HG03159 (cell line): ENCODE results near the gene TACC2.
"Not testable (repeated sequence)": the region's sequence is repeated elsewhere in the genome, so short reads cannot be mapped to it uniquely, and the experiment has no call there.

Experiments
- ATAC-seq: cut with Tn5 transposase; IDR thresholded peaks from one replicate; pipeline ENCODE4 v1.9.1; 2021; ENCODE audit warnings: mild to moderate bottlenecking, moderate library complexity; ENCODE audit not compliant: unreplicated experiment

Gene TACC2

GRCh38 chr10:122086416-122087240, 97.7 kb downstream of the TACC2 start:
- no peak for ATAC-seq

DNA sequence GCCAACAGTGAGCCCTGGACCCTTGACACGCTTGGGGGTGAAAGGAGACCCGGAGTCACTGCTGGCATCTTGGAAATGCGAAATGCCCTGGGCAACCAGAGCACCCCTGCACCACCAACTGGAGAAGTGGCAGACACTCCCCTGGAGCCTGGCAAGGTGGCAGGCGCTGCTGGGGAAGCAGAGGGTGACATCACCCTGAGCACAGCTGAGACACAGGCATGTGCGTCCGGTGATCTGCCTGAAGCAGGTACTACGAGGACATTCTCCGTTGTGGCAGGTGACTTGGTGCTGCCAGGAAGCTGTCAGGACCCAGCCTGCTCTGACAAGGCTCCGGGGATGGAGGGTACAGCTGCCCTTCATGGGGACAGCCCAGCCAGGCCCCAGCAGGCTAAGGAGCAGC, 98.5 kb downstream of the TACC2 start:
- no peak for ATAC-seq

GRCh38 chr10:122089311-122090017, 100.5 kb downstream of the TACC2 start:
- no peak for ATAC-seq

- no peak for ATAC-seq
These were observed 102.8 kb downstream of the TACC2 start for GRCh38 chr10:122091722-122092121.

DNA sequence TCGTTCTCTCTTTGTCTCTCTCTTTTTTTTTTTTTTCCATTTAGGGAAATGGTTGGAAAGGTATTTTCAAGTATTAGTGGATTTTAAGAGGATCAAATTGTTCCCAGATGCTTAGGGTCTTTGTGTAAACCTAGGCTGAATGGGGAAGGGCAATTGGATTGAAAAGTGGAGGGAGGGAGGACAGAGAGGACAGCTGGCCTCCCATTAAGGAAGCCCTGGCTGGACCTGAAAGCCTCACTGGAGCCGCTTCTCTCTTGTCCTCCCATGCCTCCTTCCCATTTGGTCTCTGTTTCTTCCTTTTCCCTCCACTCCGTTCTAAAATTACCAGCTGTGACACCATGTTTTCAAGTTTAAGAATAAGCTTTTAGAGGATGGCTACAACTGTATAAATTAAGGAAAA, 104.1 kb downstream of the TACC2 start:
- no peak for ATAC-seq

GRCh38 chr10:122096181-122096580, 107.2 kb downstream of the TACC2 start:
- not testable (repeated sequence) for ATAC-seq

- ATAC-seq = no peak
These were observed 107.7 kb downstream of the TACC2 start for GRCh38 chr10:122096705-122097104.

- ATAC-seq = no peak
These were observed 109.0 kb downstream of the TACC2 start for GRCh38 chr10:122097935-122098334.

GRCh38 chr10:122098924-122099323, 110.0 kb downstream of the TACC2 start:
- ATAC-seq = no peak

DNA sequence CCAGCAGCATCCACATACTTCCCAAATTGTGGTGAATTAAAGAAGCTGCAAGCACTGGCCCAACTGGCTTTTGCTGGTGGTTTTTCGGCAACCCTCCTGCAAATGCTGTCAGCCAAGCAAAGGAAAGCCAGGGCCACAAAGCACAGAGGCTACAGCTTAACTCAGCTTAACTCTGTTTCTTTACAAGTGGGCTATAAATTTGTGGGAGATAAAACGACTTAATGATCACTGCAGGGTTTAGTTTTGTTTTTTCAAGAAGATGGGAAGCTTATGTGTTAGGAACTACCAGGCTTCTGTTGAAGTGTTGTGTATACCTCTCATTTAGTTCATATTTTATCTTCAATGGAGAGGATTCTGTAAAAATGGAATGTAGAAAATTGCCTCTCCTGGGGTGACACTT, 110.6 kb downstream of the TACC2 start:
- no peak for ATAC-seq

DNA sequence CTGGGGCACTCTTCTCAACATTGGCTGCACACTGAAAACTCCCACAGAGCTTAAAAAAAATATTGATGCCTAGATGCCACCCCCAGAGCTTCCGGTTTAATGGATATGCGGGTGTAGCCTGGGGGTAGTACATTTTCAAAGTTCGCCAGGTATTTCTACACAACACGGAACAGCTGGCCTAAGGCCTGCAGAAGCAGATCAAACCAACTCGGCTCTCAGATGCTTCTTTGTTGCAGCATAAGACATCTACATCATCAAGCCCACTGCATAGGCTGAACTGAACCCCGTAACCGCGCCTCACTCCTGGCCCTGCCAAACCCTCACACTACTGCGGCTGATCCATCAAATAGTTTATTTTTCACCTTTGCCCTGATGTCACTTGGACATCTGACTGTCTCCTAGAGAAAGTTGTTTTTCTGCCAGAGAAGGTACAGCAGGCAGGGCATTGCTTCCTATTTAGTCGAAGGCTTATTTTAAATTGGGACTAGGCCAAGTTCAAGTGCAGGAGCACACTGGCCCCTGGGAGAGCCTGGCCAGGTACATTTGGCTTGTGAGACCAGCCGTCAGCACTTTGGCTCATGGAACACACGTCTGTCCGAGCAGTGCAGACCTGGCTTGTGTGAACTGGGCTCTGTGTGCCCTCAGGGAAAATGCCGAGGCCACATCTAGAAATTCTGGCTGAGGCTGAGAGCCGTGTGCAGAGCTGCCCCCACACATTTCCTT, 113.3 kb downstream of the TACC2 start:
- ATAC-seq = no peak

DNA sequence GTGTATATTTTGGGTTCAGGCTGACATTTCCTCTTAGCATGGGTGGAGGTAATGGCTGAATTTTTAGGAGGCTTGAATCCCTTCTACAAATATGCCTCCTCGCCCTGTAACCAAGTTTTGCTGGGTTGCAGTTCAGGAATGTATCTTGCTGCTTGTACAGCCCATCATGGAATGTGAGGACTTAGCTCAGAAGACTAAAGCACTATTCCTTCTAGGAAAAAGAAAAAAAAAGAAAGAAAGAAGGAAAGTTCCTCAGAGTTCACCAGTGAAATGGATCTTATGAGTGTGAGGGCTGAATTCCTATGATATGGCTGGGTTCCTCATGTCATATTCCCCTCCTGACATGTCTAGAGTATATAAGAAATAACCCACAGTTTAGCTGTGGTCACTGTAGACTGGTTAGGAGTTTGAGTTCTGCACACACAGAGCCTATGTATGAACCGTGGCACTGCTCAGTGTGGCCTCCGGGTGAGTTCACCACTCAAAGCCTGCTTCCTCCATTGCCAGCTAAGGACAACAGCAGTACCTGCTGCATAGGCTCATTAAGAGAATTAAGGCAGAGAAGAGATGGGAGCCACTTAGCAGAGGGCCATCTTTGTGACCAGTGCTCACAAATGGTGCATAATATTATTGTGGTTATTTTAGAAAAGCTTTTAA, 114.0 kb downstream of the TACC2 start:
- no peak for ATAC-seq

- ATAC-seq = no peak
These were observed 114.6 kb downstream of the TACC2 start for GRCh38 chr10:122103592-122103991.

DNA sequence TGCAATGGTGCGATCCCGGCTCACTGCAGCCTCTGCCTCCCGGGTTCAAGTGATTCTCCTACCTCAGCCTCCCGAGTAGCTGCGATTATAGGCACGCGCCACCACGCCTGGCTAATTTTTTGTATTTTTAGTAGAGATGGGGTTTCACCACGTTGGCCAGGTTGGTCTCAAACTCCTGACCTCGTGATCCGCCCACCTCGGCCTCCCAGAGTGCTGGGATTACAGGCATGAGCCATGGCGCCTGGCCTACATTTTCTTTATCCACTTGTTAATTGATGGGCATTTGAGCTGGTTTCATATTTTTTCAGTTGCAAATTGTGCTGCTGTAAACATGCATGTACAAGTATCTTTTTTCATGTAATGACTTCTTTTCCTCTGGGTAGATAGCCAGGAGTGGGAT, 119.8 kb downstream of the TACC2 start:
- not testable (repeated sequence) for ATAC-seq

DNA sequence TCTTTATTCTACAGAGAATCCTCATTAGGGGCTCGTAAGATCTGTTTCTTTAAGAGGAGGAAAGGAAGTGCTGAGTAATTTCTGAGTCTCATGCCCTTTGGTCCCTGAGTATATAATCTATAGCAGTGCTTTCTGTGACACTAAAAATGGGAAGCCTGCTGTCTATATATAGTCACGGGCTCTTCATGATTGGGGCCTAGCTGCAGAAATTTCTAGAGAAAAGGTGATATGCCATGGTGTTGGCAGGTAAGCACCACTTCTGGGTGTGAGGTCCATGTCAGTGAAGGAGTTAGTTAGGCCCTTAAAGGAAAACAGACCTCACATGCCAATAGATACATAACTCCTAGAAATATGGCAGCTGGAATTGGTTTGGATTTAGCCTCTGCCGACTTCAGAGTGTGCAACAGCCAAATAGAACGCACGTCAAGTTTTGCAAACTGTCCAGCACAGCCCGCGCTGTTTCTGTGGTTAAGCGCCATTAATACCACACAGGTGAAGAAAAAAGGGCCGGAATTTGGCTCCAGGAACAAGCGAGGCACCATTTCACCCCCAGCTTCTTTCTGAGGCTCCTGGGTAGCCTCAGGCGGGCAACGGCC, 123.2 kb downstream of the TACC2 start:
- no peak for ATAC-seq

GRCh38 chr10:122112625-122113160, 123.7 kb downstream of the TACC2 start:
- ATAC-seq = peak; percentile 27

DNA sequence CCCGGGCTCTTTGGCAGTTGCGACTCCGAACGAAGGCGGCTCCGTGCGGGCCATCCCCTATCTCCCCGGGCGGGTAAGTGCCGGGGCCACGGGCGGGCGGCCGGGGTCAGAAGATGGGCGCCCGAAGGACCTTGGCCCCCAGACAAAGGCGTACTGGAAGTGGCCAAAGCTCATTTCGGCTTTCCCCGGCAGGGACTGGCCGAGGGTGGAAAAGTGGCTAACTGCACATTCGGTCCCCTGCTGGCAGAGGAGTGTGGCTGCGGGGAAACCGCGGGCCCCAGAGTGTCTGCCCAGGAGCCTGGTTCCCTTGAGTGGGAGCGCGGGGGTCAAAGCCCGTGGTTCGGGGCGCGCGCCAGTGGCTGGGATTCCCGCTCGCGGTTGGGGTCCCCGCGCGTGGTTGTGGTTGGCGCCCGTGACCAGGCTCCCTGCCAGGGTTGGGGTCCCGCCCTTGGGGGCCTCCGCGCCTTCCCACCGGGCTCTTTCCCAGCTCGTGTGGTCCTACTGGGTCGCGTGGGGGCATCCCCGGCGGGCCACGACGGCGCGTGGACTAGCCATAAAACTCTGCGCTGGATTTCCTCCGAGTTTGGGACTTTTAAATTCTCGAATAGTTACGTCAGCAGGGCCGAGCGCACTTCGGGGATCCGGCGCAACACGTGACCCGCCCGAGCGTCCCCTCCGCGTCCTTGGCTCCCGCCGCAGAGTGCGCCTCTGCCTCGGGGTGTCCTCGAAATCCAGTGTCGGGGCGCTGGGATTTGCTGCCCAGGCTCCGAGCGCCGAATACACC, 124.4 kb downstream of the TACC2 start:
- ATAC-seq = peak; percentile 57

DNA sequence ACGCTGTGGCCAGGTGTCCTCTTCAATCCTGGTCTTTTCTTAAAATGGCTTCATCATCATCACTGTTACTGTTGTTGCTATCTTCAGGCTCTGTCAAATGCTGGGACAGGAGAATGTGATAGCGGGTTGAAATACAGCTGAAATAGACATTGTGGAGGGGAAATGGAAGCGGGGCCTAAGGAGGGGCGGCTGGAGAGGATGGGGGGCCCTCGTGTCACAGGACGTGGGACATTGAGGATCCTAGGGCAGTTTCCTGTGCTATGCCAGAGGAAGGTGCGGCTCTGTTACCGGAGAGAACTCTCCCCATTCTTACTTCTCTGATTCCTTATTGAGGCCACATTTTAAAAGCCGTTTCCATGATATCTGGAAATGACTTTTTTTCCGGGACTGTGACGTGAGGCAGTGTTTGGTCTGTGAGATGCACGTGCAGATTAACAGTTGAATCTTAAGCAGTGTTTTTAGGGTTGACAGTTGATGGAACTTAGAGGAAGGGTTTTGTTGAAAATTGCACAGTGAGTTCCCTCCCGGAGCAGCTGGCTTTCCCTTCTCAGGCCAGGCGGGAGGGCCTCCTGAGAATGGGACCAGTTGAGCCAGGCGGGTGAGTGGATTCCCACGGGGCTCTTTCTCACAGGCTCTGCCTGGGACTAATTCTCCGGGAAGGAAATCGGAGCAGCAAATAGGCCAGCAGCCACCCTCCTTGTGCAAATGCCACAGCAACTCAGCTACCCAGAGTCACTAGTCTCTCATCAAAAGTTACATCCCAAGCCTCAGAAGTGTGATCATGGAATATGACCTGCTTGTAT, 125.2 kb downstream of the TACC2 start:
- ATAC-seq = no peak

DNA sequence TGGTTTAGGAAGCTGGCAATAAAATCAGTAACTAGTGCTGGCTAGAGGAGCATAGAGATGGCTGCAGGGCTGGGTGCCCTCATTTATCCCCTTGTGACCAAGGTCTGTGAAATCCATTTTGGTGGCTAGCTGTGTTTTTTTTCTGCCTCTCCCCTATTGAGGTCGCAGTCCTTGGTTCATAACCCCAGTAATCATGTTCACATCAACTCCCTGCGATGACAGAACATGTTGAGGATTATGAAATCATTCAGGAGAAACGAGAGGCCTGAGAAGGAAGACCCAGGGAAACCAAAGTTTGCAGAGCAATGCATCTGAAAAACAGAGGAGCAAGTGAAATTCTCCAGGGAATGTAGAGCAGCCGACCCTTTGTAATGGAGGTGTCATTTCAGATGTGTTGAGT, 126.9 kb downstream of the TACC2 start:
- no peak for ATAC-seq
